Fibroblast of mammary gland (primary cell): Measurements from ENCODE around the gene ARMC2.
A peak's percentile ranks its signal among the peaks of the same experiment; 100 is the strongest.

Experiments used
- DNase-seq: peaks from one replicate; pipeline ENCODE4 v3.0.0-alpha.2; 2010; ENCODE audit warnings: low read depth
- H3K4me3 ChIP-seq: 2 replicates; pipeline ENCODE4 v1.5.1; 2011; ENCODE audit warnings: low read depth, mild to moderate bottlenecking, low read length, moderate library complexity; ENCODE audit not compliant: control insufficient read depth
- CTCF ChIP-seq: conservative IDR thresholded peaks from 2 replicates; pipeline ENCODE4 v1.5.1; 2011; ENCODE audit warnings: low read depth, low read length, inconsistent platforms; ENCODE audit not compliant: control insufficient read depth, insufficient read depth

Gene ARMC2

DNA sequence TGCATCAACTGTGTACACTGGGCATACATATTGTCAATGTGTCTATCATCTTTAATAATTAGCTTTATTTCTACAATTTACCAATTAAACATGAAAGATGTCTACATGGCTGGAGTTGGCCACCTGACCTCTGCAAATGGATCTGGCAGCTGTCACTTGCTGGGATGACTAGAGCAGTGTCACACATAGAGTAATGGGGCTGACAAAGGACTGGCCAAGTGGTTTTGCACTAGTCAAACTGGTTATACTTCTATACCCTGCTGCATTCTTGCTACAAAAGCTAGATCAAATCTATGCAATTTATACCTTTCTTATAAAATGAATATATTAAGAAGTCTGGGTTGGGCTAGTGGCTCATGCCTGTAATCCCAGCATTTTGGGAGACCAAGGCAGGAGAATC lies 147.1 kb downstream of the ARMC2 start:
- no peak overlapping the region for H3K4me3 ChIP-seq
- TF ChIP-seq CTCF = no peak
- no peak for DNase-seq

DNA sequence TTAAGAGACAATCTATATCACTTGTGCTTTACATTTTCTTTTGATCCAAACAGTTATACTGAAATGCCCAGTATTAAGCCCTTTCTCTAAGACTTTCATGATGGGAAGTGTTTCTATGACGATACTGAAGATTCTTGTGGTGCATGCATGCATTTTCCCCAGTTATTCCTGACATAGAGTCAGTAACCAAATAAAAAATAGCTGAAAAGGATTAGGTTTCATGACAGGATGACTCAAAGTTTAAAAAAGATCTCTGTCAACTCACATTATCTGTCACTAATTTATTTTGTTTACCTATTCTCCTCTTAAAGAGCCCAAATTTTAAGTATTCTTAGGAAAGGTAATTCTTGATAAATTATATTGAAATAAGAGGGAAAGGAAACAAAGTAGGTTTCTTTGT lies 148.0 kb downstream of the ARMC2 start:
- H3K4me3 ChIP-seq = no peak overlapping the region
- DNase-seq = no peak
- no peak for TF ChIP-seq CTCF

- no peak for TF ChIP-seq CTCF
- no peak for DNase-seq
- no peak overlapping the region for H3K4me3 ChIP-seq
Observed at GRCh38 chr6:108998485-108998884, 150.3 kb downstream of the ARMC2 start.

- no peak overlapping the region for H3K4me3 ChIP-seq
- DNase-seq = no peak
- no peak for TF ChIP-seq CTCF
Observed at GRCh38 chr6:108999428-108999827, 151.2 kb downstream of the ARMC2 start.

DNA sequence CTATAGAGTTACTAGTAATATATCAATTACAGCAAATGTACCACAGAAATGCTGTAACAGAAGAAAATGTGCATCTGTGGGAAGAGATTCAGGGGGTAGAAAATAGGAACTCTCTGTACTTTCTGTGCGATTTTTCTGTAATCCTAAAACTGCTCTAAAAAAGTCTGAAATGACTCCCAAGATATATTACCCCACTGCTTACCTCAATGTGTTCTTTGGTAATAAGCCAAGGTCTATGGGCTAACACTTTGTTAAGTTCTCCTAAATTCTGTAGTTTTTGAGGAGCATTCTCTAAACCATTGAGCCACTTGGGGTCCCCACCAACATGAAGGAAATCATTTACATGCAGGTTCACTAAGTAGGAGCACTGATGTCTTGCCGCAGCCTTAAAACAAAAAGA lies 152.1 kb downstream of the ARMC2 start:
- DNase-seq = peak; percentile 51
- no peak overlapping the region for H3K4me3 ChIP-seq
- TF ChIP-seq CTCF = no peak

DNA sequence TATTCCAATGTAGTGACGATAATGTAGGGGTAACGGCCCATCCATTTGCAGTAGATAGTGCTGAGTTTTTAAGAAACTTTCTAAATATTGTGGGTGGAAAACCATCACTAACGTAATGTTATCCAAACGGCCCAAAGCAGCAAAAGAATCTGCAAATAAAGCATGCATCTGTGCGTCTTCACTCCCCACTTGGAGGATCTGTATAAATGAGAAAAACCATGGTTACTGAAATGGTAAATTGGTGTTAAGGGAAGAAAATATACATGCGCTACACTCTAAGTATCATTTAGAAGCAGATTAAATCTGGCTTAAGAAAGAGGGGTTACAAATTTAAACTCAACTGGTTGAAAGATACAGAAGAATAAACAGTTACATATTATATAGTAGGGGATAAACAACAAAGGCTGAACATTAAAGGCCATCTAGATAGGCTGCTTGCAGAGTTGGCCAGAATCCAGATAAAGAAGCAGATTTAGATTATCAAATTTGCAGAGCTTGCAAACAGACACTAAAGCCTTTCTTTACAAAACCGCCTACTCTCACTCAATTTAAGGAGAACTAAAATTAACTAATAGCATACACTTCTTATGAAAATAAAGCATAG lies 153.2 kb downstream of the ARMC2 start:
- no peak for DNase-seq
- no peak for TF ChIP-seq CTCF
- no peak overlapping the region for H3K4me3 ChIP-seq
